Fibroblast of pulmonary artery (primary cell): Measurements from ENCODE around the gene NUP153.

ENCODE experiments used
- DNase-seq: peaks from one replicate; pipeline ENCODE4 v3.0.0-alpha.2; 2010; ENCODE audit warnings: low read depth
- H3K4me3 ChIP-seq: replicated peaks from 2 replicates; pipeline ENCODE4 v1.5.1; 2011; ENCODE audit warnings: low read depth, mild to moderate bottlenecking, control low read depth, low read length, moderate library complexity
- CTCF ChIP-seq: IDR thresholded peaks from 2 replicates; pipeline ENCODE4 v1.5.1; 2011; ENCODE audit warnings: mild to moderate bottlenecking, control low read depth, low read length, inconsistent platforms; ENCODE audit errors: missing control alignments

The NUP153 gene

GRCh38 chr6:17640477-17640917 is 66.2 kb downstream of the NUP153 start:
- TF ChIP-seq CTCF = no peak
- peak; percentile 72 for DNase-seq
- no peak overlapping the region for H3K4me3 ChIP-seq

GRCh38 chr6:17638212-17638715 is 68.5 kb downstream of the NUP153 start:
- no peak for DNase-seq
- no peak overlapping the region for H3K4me3 ChIP-seq
- no peak for TF ChIP-seq CTCF

GRCh38 chr6:17635568-17635967 is 71.2 kb downstream of the NUP153 start:
- no peak for TF ChIP-seq CTCF
- no peak for DNase-seq
- no peak overlapping the region for H3K4me3 ChIP-seq

- no peak overlapping the region for H3K4me3 ChIP-seq
- no peak for TF ChIP-seq CTCF
- DNase-seq = no peak
These were observed 73.1 kb downstream of the NUP153 start for GRCh38 chr6:17633465-17634188.

GRCh38 chr6:17632934-17633333 is 73.8 kb downstream of the NUP153 start:
- no peak for TF ChIP-seq CTCF
- DNase-seq = no peak
- H3K4me3 ChIP-seq = no peak overlapping the region

- no peak overlapping the region for H3K4me3 ChIP-seq
- no peak for TF ChIP-seq CTCF
- DNase-seq = peak; percentile 25
These were observed 76.1 kb downstream of the NUP153 start for GRCh38 chr6:17630511-17631073.
